ENCODE measurements around the gene KRT17.

Gene KRT17

GRCh38 chr17:41657936-41658335 is 33.6 kb upstream of the KRT17 start:
- Mint-ChIP-seq H3K4me1 (no peaks in the 10 kb centered on the region), H3K36me3 (ENCODE audit: low read depth) (no peaks in the 10 kb centered on the region)

GRCh38 chr17:41657176-41657754 is 32.9 kb upstream of the KRT17 start:
- H3K36me3 Mint-ChIP-seq (ENCODE audit: low read depth) = no peaks in the 10 kb centered on the region
- no peaks in the 10 kb centered on the region for H3K4me1 Mint-ChIP-seq
- no peaks in the 10 kb centered on the region for H3K27me3 Mint-ChIP-seq
- DNase-seq (no peak), ATAC-seq (no peak)
- no peak overlapping the region for H3K4me3 Mint-ChIP-seq
- no peaks in the 10 kb centered on the region for H3K9me3 Mint-ChIP-seq
- H3K27ac Mint-ChIP-seq = no peak overlapping the region

More at GRCh38 chr17:41657936-41658335, 33.6 kb upstream of the KRT17 start:
- Mint-ChIP-seq H3K27me3 (no peaks in the 10 kb centered on the region), H3K4me3 (no peak overlapping the region), H3K27ac (no peak overlapping the region), H3K9me3 (no peaks in the 10 kb centered on the region)
- no peak for DNase-seq
- no peak for ATAC-seq

DNA sequence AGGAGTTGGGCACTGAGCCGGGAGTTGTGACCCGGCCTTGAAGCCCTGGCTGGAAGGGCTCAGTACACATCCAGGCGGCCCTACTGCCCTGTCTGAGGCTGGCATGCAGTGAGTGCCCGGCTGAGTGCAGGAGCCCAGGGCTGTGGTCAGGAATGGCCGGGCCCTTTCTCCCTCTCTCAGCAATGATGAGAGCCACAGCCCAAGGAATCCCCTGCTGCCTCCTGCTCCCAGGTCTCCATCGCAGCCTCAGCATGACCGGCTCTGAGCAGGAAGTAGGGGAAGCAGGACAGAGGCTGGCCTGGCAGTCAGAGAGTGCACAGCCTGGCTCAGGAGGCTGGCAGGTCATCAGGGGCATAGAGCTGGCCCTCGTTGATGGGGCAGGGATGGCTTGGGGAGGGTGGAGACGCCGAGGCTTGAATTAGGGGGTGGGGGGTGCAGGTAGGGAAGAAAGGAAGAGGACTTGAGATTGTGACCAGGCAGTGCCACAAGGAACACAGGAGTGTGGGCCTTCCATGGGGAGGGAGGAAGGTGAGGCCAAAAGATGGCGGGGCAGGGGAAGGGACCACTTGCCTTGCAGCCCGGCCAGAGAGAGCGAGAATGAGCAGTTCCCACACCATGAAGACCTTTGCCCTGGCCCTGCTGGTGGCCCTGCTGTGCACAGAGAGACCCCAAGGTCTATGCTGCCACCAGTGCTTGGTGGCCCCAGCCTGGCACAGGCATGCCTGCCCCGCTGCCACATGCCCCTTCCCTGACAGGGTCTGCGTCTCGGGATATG is 32.1 kb upstream of the KRT17 start:
- no peak for ATAC-seq
- Mint-ChIP-seq H3K4me1 (no peaks in the 10 kb centered on the region), H3K9me3 (no peaks in the 10 kb centered on the region), H3K36me3 (ENCODE audit: low read depth) (no peaks in the 10 kb centered on the region), H3K4me3 (no peak overlapping the region), H3K27ac (no peak overlapping the region), H3K27me3 (no peaks in the 10 kb centered on the region)
- DNase-seq = no peak

GRCh38 chr17:41655611-41656111 is 31.3 kb upstream of the KRT17 start:
- no peaks in the 10 kb centered on the region for H3K27me3 Mint-ChIP-seq
- no peak overlapping the region for H3K4me3 Mint-ChIP-seq
- no peaks in the 10 kb centered on the region for H3K4me1 Mint-ChIP-seq
- H3K27ac Mint-ChIP-seq = no peak overlapping the region
- DNase-seq (no peak), ATAC-seq (no peak)
- H3K9me3 Mint-ChIP-seq = no peaks in the 10 kb centered on the region
- no peaks in the 10 kb centered on the region for H3K36me3 Mint-ChIP-seq (ENCODE audit: low read depth)

- ATAC-seq (no peak), DNase-seq (no peak)
- no peaks in the 10 kb centered on the region for H3K4me1 Mint-ChIP-seq
- no peaks in the 10 kb centered on the region for H3K27me3 Mint-ChIP-seq
- H3K9me3 Mint-ChIP-seq = no peaks in the 10 kb centered on the region
- no peak overlapping the region for H3K4me3 Mint-ChIP-seq
- H3K27ac Mint-ChIP-seq = no peak overlapping the region
- no peaks in the 10 kb centered on the region for H3K36me3 Mint-ChIP-seq (ENCODE audit: low read depth)
Measured at GRCh38 chr17:41654678-41655607, 30.6 kb upstream of the KRT17 start.

DNA sequence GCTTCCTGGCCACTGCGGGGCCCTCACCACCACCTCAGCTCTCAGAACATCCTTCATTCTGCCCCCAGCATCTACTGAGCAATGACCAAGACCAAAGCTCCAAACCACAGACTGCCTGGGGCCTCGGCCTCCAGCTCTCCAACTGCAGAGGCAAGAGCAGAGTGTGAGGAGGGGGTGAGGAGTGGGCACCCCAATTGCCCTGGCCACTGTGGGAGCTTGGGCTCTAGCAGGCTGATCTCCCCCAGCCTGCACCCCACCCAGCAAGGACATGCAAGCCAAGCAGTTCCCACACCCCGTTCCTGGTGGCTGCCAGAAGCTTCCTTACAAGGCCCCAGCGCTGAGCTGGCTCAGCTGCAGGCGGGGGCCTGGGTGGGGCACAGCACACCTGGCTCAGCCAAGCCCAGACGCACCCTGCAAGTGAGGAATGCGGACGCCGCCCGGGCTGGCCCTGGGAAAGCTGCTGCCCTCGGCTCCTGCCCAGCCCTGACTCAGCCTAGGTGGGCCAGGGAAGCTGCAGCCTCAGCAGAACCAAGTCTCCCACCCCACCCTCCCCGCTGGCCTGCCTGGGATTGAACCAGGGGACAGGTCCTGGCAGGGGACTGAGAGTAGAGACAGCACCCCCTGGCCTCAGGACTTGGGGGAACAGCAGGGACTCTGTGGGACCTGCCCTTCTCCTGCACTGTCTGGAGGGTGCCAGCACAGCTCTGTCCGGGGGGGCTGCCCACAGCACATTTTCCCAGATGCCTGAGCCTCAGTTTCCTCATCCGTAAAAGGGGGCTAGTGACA is 29.7 kb upstream of the KRT17 start:
- no peaks in the 10 kb centered on the region for H3K36me3 Mint-ChIP-seq (ENCODE audit: low read depth)
- no peaks in the 10 kb centered on the region for H3K9me3 Mint-ChIP-seq
- H3K4me1 Mint-ChIP-seq = no peaks in the 10 kb centered on the region
- no peak for DNase-seq
- H3K27me3 Mint-ChIP-seq = no peaks in the 10 kb centered on the region
- no peak for ATAC-seq
- H3K4me3 Mint-ChIP-seq = no peak overlapping the region
- H3K27ac Mint-ChIP-seq = no peak overlapping the region

DNA sequence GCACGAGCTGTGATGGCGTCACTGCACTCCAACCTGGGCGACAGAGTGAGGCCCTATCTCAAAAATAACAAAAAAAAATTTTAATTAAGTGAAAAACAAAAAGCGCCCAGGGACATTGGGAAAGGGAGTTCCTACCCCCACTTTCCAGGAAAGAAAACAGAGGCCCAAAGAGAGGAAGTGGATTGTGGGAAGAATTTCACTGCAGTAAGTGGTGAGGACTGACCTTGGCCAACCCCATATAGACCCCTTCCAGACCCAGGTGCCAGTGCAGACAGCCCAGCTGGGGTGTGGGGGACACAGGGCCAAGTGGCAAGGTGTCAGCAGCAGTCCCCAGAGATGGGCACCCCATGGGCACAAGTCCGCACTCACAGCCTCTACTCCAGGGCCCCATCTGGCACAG is 29.0 kb upstream of the KRT17 start:
- H3K9me3 Mint-ChIP-seq = no peaks in the 10 kb centered on the region
- DNase-seq (no peak), ATAC-seq (no peak)
- H3K27me3 Mint-ChIP-seq = peaks cover 2% of the 10 kb centered on the region
- no peak overlapping the region for H3K4me3 Mint-ChIP-seq
- H3K27ac Mint-ChIP-seq = no peak overlapping the region
- no peaks in the 10 kb centered on the region for H3K36me3 Mint-ChIP-seq (ENCODE audit: low read depth)
- peaks cover 3% of the 10 kb centered on the region for H3K4me1 Mint-ChIP-seq

DNA sequence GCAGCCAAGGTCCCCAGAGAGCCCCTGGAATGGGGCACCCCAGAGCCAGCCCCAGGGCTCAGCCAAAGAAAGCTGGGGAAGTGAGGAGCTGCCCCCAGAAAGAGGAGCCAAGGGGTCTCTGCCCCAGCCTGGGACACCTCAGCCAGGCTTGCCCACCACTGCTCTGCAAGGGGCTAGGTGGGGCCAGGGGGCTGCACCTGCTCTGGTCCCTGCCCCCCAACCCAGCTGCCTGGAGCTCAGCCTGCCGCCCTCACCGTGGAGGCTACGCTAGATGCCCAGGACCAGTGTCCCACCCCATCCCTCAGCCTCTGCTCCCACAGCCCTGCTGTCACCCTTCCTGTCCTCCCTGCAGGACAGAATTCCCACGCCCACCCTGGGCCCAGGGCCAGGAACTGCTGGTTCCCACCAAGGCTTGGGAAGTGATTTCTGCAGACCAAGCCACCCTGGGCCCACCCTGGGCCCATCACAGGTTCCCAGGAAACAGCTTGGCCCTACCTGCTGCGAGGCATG is 28.1 kb upstream of the KRT17 start:
- no peak overlapping the region for H3K4me3 Mint-ChIP-seq
- peaks cover 2% of the 10 kb centered on the region for H3K27me3 Mint-ChIP-seq
- ATAC-seq (no peak), DNase-seq (no peak)
- no peaks in the 10 kb centered on the region for H3K9me3 Mint-ChIP-seq
- H3K36me3 Mint-ChIP-seq (ENCODE audit: low read depth) = no peaks in the 10 kb centered on the region
- H3K4me1 Mint-ChIP-seq = peaks cover 8% of the 10 kb centered on the region
- no peak overlapping the region for H3K27ac Mint-ChIP-seq

DNA sequence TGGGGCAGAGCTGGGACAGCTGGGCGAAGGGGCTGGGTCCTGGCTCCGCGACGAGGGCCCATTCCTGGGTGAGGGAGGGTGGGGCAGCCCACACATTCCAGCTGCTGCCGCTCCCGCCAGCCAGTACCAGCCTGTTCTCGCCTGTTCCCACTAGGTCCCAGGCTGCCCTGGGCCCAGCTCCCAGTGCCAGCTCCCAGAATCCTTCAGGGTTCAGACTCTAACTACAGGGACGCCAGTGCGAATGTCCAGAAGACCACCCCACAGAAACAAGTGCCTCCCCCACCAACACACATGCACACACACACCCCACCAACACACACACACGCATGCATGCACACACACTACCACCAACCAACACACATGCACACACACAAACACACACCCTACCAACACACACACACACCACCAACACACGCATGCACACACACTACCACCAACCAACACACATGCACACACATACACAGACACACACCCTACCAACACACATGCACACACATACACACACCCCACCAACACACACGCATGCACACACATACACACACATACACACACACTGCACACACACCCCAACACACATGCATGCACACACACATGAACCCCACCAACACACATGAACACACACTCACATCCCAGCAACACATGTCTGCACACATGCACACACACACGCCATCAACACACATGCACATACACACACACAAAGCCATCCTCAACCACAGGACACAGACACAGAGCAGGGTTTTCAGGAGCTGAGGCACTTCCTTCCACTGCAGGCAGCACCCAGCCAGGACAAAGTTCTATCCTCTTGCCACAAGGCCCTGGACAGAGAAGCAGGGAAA is 27.5 kb upstream of the KRT17 start:
- Mint-ChIP-seq H3K4me3 (no peak overlapping the region), H3K36me3 (ENCODE audit: low read depth) (no peaks in the 10 kb centered on the region), H3K27ac (no peak overlapping the region)

DNA sequence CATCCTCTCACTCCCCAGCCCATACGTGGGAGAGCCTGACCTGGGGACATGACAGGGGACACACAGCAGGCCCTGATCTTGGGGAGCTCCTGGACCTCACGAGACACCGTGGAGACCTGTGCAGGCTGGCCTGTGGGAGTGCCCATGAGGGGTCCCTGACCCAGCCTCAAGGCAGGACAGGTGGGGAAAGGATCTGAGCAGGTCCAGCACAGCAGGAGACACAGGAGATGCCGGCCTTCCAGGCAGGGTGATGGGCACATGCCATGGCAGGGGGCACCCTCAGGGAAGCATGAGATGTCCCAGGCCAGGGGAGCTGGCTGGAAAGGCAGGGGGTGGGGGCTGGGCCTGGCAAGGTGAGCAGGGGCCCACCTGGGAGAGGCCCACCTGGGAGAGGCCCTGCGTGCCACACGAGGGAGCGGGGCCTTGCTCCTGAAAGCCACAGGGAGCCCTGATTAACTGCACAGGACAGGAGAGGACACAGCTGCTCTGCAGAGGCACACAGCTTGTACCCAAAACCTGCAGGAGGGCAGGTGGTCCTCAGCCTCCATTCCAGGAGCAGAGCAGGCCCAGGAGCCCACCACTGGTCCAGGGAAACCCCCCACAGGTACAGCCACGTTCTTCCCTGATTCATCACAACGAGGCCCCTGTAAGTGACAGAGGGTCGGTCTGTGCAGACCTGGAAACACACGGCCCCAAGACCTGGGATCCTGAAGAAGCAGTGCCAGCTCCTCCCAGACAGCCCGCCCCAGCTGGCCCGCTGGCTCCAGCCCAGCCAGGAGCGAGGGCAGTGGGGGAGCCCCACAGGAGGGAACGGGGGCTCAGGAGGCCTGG is 26.6 kb upstream of the KRT17 start:
- Mint-ChIP-seq H3K36me3 (ENCODE audit: low read depth) (no peaks in the 10 kb centered on the region), H3K4me3 (no peak overlapping the region), H3K4me1 (peaks cover 8% of the 10 kb centered on the region), H3K27ac (no peak overlapping the region), H3K27me3 (peaks cover 2% of the 10 kb centered on the region), H3K9me3 (no peaks in the 10 kb centered on the region)
- no peak for DNase-seq
- ATAC-seq = no peak

More for the DNA sequence above, 27.5 kb upstream of the KRT17 start:
- Mint-ChIP-seq H3K9me3 (no peaks in the 10 kb centered on the region), H3K27me3 (peaks cover 2% of the 10 kb centered on the region), H3K4me1 (peaks cover 8% of the 10 kb centered on the region)
- ATAC-seq = no peak
- no peak for DNase-seq

DNA sequence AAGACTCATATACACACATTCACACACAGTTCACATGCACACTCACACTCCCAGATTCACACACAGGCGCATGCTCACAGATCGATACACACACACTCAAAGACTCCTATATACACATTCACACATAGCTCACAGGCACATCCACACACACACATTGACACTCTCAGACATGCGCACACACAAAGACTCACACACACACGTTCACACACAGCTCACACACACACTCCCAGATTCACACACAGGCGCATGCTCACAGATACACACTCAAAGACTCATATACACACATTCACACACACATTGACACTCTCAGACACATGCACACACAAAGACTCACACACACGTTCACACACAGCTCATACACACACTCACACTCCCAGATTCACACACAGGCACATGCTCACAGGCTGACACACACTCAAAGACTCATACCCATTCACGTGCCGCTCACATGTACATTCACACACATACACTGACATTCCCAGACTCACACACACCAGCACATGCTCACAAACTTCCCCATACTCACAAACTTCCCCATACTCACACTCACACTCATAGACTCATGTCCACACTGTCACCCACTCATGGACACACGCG is 25.6 kb upstream of the KRT17 start:
- DNase-seq (no peak), ATAC-seq (no peak)
- no peak overlapping the region for H3K27ac Mint-ChIP-seq
- H3K4me3 Mint-ChIP-seq = no peak overlapping the region
- peaks cover 2% of the 10 kb centered on the region for H3K27me3 Mint-ChIP-seq
- no peaks in the 10 kb centered on the region for H3K9me3 Mint-ChIP-seq
- no peaks in the 10 kb centered on the region for H3K36me3 Mint-ChIP-seq (ENCODE audit: low read depth)
- peaks cover 8% of the 10 kb centered on the region for H3K4me1 Mint-ChIP-seq

GRCh38 chr17:41648411-41649195 is 24.2 kb upstream of the KRT17 start:
- no peak overlapping the region for H3K27ac Mint-ChIP-seq

More at GRCh38 chr17:41648411-41649195, 24.2 kb upstream of the KRT17 start:
- peaks cover 2% of the 10 kb centered on the region for H3K27me3 Mint-ChIP-seq
- H3K4me3 Mint-ChIP-seq = peak overlapping the region; percentile 44
- ATAC-seq (peak; percentile 82), DNase-seq (peak; percentile 92)
- no peaks in the 10 kb centered on the region for H3K36me3 Mint-ChIP-seq (ENCODE audit: low read depth)
- no peaks in the 10 kb centered on the region for H3K9me3 Mint-ChIP-seq
- H3K4me1 Mint-ChIP-seq = peaks cover 8% of the 10 kb centered on the region
